ENCODE data around the gene TMEM95.

TMEM95 gene

GRCh38 chr17:7317161-7317803, 37.7 kb upstream of the TMEM95 start:
- peaks cover 39% of the 10 kb centered on the region for H3K4me1 Mint-ChIP-seq
- no peak overlapping the region for H3K27ac Mint-ChIP-seq
- H3K9me3 Mint-ChIP-seq = no peaks in the 10 kb centered on the region
- DNase-seq (no peak), ATAC-seq (no peak)
- H3K27me3 Mint-ChIP-seq = no peaks in the 10 kb centered on the region
- peak overlapping the region in 1 of 2 donors; percentile 13 for H3K4me3 Mint-ChIP-seq

- Mint-ChIP-seq H3K4me1 (peaks cover 29% of the 10 kb centered on the region), H3K27ac (no peak overlapping the region), H3K27me3 (no peaks in the 10 kb centered on the region), H3K4me3 (no peak overlapping the region), H3K9me3 (no peaks in the 10 kb centered on the region)
- DNase-seq (no peak), ATAC-seq (no peak)
These were observed 36.7 kb upstream of the TMEM95 start for GRCh38 chr17:7318121-7318860.

- no peak overlapping the region for H3K27ac Mint-ChIP-seq
- H3K4me3 Mint-ChIP-seq = no peak overlapping the region
- no peaks in the 10 kb centered on the region for H3K9me3 Mint-ChIP-seq
- DNase-seq (no peak), ATAC-seq (no peak)
- H3K27me3 Mint-ChIP-seq = no peaks in the 10 kb centered on the region
- peaks cover 27% of the 10 kb centered on the region for H3K4me1 Mint-ChIP-seq
These were observed 33.5 kb upstream of the TMEM95 start for GRCh38 chr17:7321466-7321865.

- no peaks in the 10 kb centered on the region for H3K27me3 Mint-ChIP-seq
- no peak overlapping the region for H3K27ac Mint-ChIP-seq
- ATAC-seq (no peak), DNase-seq (no peak)
- no peaks in the 10 kb centered on the region for H3K9me3 Mint-ChIP-seq
- peaks cover 37% of the 10 kb centered on the region for H3K4me1 Mint-ChIP-seq
- no peak overlapping the region for H3K4me3 Mint-ChIP-seq
These were observed 32.3 kb upstream of the TMEM95 start for GRCh38 chr17:7322520-7323194.

GRCh38 chr17:7323731-7324437, 31.1 kb upstream of the TMEM95 start:
- peak; percentile 68 for ATAC-seq
- no peaks in the 10 kb centered on the region for H3K27me3 Mint-ChIP-seq
- peak; percentile 59 to 60 for DNase-seq
- H3K4me3 Mint-ChIP-seq = no peak overlapping the region
- no peak overlapping the region for H3K27ac Mint-ChIP-seq
- no peaks in the 10 kb centered on the region for H3K9me3 Mint-ChIP-seq
- H3K4me1 Mint-ChIP-seq = peaks cover 50% of the 10 kb centered on the region

GRCh38 chr17:7324438-7324779, 30.5 kb upstream of the TMEM95 start:
- H3K9me3 Mint-ChIP-seq = no peaks in the 10 kb centered on the region
- peaks cover 51% of the 10 kb centered on the region for H3K4me1 Mint-ChIP-seq
- no peak overlapping the region for H3K4me3 Mint-ChIP-seq
- no peaks in the 10 kb centered on the region for H3K27me3 Mint-ChIP-seq
- DNase-seq (no peak), ATAC-seq (no peak)
- no peak overlapping the region for H3K27ac Mint-ChIP-seq

- no peak overlapping the region for H3K4me3 Mint-ChIP-seq
- no peak for ATAC-seq
These were observed 29.9 kb upstream of the TMEM95 start for GRCh38 chr17:7325031-7325528.

GRCh38 chr17:7326186-7326585, 28.8 kb upstream of the TMEM95 start:
- H3K4me1 Mint-ChIP-seq = peaks cover 65% of the 10 kb centered on the region
- ATAC-seq (no peak), DNase-seq (no peak)
- no peaks in the 10 kb centered on the region for H3K27me3 Mint-ChIP-seq
- H3K4me3 Mint-ChIP-seq = no peak overlapping the region
- no peak overlapping the region for H3K27ac Mint-ChIP-seq
- no peaks in the 10 kb centered on the region for H3K9me3 Mint-ChIP-seq

More at GRCh38 chr17:7325031-7325528, 29.9 kb upstream of the TMEM95 start:
- Mint-ChIP-seq H3K27ac (no peak overlapping the region), H3K9me3 (no peaks in the 10 kb centered on the region), H3K4me1 (peaks cover 54% of the 10 kb centered on the region), H3K27me3 (no peaks in the 10 kb centered on the region)
- DNase-seq = no peak

- Mint-ChIP-seq H3K27me3 (no peaks in the 10 kb centered on the region), H3K27ac (peak overlapping the region in 1 of 2 donors; percentile 2), H3K4me1 (peaks cover 71% of the 10 kb centered on the region), H3K4me3 (no peak overlapping the region), H3K9me3 (no peaks in the 10 kb centered on the region)
- DNase-seq (no peak), ATAC-seq (no peak)
These were observed 27.9 kb upstream of the TMEM95 start for GRCh38 chr17:7327056-7327455.

- Mint-ChIP-seq H3K4me1 (peaks cover 75% of the 10 kb centered on the region), H3K9me3 (no peaks in the 10 kb centered on the region), H3K4me3 (peak overlapping the region in 1 of 2 donors; percentile 21), H3K27ac (no peak overlapping the region), H3K27me3 (no peaks in the 10 kb centered on the region)
- ATAC-seq = no peak
- no peak for DNase-seq
These were observed 27.5 kb upstream of the TMEM95 start for GRCh38 chr17:7327501-7327900.

- Mint-ChIP-seq H3K4me1 (peaks cover 81% of the 10 kb centered on the region), H3K27me3 (no peaks in the 10 kb centered on the region), H3K9me3 (no peaks in the 10 kb centered on the region), H3K27ac (peak overlapping the region; percentile 4 to 28), H3K4me3 (peak overlapping the region; percentile 86 to 97)
- no peak for DNase-seq
- ATAC-seq = no peak
These were observed 26.9 kb upstream of the TMEM95 start for GRCh38 chr17:7328009-7328408.

GRCh38 chr17:7328840-7329373, 26.0 kb upstream of the TMEM95 start, which contains the start of gene NEURL4:
TSS of gene NEURL4 (minus strand) at chr17:7329335. CDS start at chr17:7329312, 23 bp downstream.
- DNase-seq (no peak), ATAC-seq (peak; percentile 10)
- H3K9me3 Mint-ChIP-seq = no peaks in the 10 kb centered on the region
- no peaks in the 10 kb centered on the region for H3K27me3 Mint-ChIP-seq
- H3K27ac Mint-ChIP-seq = peak within 1 kb of the TSS; percentile 97 to 99
- peak within 1 kb of the TSS; percentile 86 to 97 for H3K4me3 Mint-ChIP-seq
- peaks cover 81% of the 10 kb centered on the region for H3K4me1 Mint-ChIP-seq

- Mint-ChIP-seq H3K4me1 (peaks cover 80% of the 10 kb centered on the region), H3K4me3 (peak overlapping the region; percentile 83 to 93), H3K27me3 (no peaks in the 10 kb centered on the region), H3K27ac (peak overlapping the region; percentile 97 to 99), H3K9me3 (no peaks in the 10 kb centered on the region)
- DNase-seq (peak; percentile 97 to 98), ATAC-seq (peak; percentile 81)
These were observed 25.5 kb upstream of the TMEM95 start for GRCh38 chr17:7329374-7329996.

- Mint-ChIP-seq H3K9me3 (no peaks in the 10 kb centered on the region), H3K27me3 (no peaks in the 10 kb centered on the region), H3K4me1 (peaks cover 80% of the 10 kb centered on the region), H3K27ac (peak overlapping the region; percentile 97 to 99), H3K4me3 (peak overlapping the region; percentile 83 to 93)
- ATAC-seq (peak; percentile 78), DNase-seq (peak; percentile 85 to 86)
These were observed 24.8 kb upstream of the TMEM95 start for GRCh38 chr17:7329997-7330637.

All from stimulated activated naive CD8-positive, alpha-beta T cell treated with anti-CD3 and anti-CD28 coated beads, Interleukin-15, amount 100 ng/mL, for 72 hours (primary cell).